Osteoblast (primary cell): ENCODE results near the gene GAPT. TPM values are rescaled to one million over a fixed set of nuclear protein-coding genes. Genes with fewer than 3 reads are reported as not detected.

Experiments used
- DNase-seq: peaks from one replicate; pipeline ENCODE4 v3.0.0; 2011; ENCODE audit warnings: low spot score, mixed read lengths; ENCODE audit not compliant: insufficient read length; ENCODE audit errors: missing footprints
- H2AFZ ChIP-seq: 2 replicates; pipeline ENCODE4 v1.6.0; 2011; ENCODE audit warnings: mild to moderate bottlenecking, low read length
- H3K27ac ChIP-seq: 2 replicates; pipeline ENCODE4 v1.5.1; 2011; ENCODE audit warnings: mild to moderate bottlenecking, low read depth, low read length, moderate library complexity
- H3K27me3 ChIP-seq: 2 replicates; pipeline ENCODE4 v1.6.0; 2012; ENCODE audit warnings: mild to moderate bottlenecking, control low read depth, inconsistent platforms, low read length, moderate library complexity; ENCODE audit not compliant: insufficient read depth
- H3K36me3 ChIP-seq: 2 replicates; pipeline ENCODE4 v1.5.1; 2011; ENCODE audit warnings: mild to moderate bottlenecking, low read length, control low read depth, moderate library complexity; ENCODE audit not compliant: insufficient read depth
- H3K4me1 ChIP-seq: 2 replicates; pipeline ENCODE4 v1.5.1; 2011; ENCODE audit warnings: mild to moderate bottlenecking, low read length, control low read depth, moderate library complexity; ENCODE audit not compliant: insufficient read depth
- H3K4me2 ChIP-seq: 2 replicates; pipeline ENCODE4 v1.6.0; 2011; ENCODE audit warnings: mild to moderate bottlenecking, low read length; ENCODE audit not compliant: insufficient read depth
- H3K4me3 ChIP-seq: fragments of 200-600 bp; sonication (generic); 3 replicates; pipeline ENCODE4 v1.5.1; 2012; ENCODE audit warnings: mild to moderate bottlenecking, low read length, inconsistent platforms; ENCODE audit not compliant: insufficient read depth
- H3K79me2 ChIP-seq: 2 replicates; pipeline ENCODE4 v1.6.0; 2012; ENCODE audit warnings: mild to moderate bottlenecking, low read length, control low read depth, inconsistent platforms; ENCODE audit not compliant: insufficient read depth
- H3K9me3 ChIP-seq: 2 replicates; pipeline ENCODE4 v1.5.1; 2011; ENCODE audit warnings: low read depth, low read length, control low read depth
- H4K20me1 ChIP-seq: 2 replicates; pipeline ENCODE4 v1.6.0; 2012; ENCODE audit warnings: mild to moderate bottlenecking, low read length, control low read depth; ENCODE audit not compliant: insufficient read depth
- total RNA-seq: library from RNA; depleted of rRNA; stranded (reverse); fragments of >200 nt; gene quantifications from 2 replicates; pipeline ENCODE4 v1.2.3, GENCODE V29; 2012
- TF ChIP-seq, protein P1 (sequence below): IDR thresholded peaks from 2 replicates; pipeline ENCODE4 v1.5.1; 2011; ENCODE audit warnings: mild to moderate bottlenecking, low read depth, low read length, moderate library complexity; ENCODE audit errors: extremely low read depth

GAPT gene
- total RNA-seq, 1 donor = not detected

DNA sequence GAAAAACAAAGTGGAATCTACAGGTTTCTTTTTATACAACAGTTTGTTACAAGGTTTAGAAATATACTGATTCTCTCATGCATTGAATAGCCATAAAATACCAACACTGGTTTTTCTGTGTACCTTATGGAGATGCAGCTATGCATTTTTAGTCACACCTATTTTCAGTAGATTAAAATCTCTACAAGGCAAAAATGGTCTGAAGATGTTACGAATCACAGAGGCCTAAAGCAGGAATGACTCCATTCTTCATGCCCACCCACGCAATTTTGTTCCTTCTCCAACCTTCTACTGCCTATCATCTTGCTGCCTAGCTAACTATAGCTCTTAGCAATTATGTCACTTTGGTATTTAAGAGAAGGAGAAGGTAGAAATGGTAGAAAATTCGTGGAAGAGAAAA, 41.2 kb upstream of the GAPT start:
- H3K4me2 ChIP-seq = no peak overlapping the region
- H3K36me3 ChIP-seq = peaks cover 26% of the 10 kb centered on the region
- peaks cover 9% of the 10 kb centered on the region for H4K20me1 ChIP-seq
- peaks cover 4% of the 10 kb centered on the region for H3K79me2 ChIP-seq
- H3K4me3 ChIP-seq = no peak overlapping the region
- H3K27ac ChIP-seq = no peak overlapping the region
- DNase-seq = no peak
- H3K9me3 ChIP-seq = no peaks in the 10 kb centered on the region
- H2AFZ ChIP-seq = no peak overlapping the region
- TF ChIP-seq, protein P1, sequence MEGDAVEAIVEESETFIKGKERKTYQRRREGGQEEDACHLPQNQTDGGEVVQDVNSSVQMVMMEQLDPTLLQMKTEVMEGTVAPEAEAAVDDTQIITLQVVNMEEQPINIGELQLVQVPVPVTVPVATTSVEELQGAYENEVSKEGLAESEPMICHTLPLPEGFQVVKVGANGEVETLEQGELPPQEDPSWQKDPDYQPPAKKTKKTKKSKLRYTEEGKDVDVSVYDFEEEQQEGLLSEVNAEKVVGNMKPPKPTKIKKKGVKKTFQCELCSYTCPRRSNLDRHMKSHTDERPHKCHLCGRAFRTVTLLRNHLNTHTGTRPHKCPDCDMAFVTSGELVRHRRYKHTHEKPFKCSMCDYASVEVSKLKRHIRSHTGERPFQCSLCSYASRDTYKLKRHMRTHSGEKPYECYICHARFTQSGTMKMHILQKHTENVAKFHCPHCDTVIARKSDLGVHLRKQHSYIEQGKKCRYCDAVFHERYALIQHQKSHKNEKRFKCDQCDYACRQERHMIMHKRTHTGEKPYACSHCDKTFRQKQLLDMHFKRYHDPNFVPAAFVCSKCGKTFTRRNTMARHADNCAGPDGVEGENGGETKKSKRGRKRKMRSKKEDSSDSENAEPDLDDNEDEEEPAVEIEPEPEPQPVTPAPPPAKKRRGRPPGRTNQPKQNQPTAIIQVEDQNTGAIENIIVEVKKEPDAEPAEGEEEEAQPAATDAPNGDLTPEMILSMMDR = no peak
- no peaks in the 10 kb centered on the region for H3K27me3 ChIP-seq
- H3K4me1 ChIP-seq = peaks cover 21% of the 10 kb centered on the region

DNA sequence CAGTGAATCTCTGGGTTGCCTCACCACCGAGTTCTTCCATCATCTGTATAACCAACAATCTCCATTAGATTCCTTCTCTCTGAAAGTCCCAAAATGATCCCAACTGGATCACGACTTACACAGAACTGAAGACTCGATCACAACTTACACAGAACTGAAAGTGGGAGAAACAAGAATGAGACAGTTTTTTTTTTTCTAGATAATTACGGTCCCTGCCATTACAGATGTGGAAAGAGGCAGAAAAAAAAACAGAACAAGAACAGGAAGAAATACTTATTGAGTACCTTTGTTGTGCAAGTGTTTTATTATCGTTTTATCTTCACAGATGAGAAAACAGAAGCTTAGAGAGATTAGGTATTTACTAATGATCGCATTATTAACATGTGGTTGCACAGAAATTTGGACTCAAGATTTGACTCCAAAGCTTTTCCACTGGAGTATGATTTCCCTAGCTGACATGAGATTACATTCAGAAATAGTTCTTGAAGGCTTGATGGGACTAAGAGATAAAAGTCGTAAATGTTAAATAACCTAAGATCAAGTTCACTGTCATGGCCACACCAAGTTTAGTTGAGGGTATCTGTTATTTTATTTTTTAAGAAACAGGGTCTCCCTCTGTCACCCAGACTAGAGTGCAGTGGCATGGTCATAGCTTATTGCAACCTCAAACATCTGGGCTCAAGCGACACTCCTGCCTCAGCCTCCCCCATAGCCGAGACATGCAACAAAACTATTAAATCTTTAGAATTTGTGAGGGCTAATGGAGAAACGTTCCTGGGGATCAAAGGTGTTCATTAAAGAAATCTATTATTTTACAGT, 40.2 kb upstream of the GAPT start:
- Histone ChIP-seq H2AFZ (no peak overlapping the region), H3K9me3 (no peaks in the 10 kb centered on the region), H3K79me2 (peaks cover 8% of the 10 kb centered on the region), H3K27ac (no peak overlapping the region), H3K4me2 (peak overlapping the region; percentile 31), H4K20me1 (peaks cover 19% of the 10 kb centered on the region), H3K4me1 (peaks cover 31% of the 10 kb centered on the region), H3K4me3 (no peak overlapping the region), H3K27me3 (no peaks in the 10 kb centered on the region), H3K36me3 (peaks cover 36% of the 10 kb centered on the region)
- peak; percentile 47 for DNase-seq
- TF ChIP-seq, protein P1 = no peak

DNA sequence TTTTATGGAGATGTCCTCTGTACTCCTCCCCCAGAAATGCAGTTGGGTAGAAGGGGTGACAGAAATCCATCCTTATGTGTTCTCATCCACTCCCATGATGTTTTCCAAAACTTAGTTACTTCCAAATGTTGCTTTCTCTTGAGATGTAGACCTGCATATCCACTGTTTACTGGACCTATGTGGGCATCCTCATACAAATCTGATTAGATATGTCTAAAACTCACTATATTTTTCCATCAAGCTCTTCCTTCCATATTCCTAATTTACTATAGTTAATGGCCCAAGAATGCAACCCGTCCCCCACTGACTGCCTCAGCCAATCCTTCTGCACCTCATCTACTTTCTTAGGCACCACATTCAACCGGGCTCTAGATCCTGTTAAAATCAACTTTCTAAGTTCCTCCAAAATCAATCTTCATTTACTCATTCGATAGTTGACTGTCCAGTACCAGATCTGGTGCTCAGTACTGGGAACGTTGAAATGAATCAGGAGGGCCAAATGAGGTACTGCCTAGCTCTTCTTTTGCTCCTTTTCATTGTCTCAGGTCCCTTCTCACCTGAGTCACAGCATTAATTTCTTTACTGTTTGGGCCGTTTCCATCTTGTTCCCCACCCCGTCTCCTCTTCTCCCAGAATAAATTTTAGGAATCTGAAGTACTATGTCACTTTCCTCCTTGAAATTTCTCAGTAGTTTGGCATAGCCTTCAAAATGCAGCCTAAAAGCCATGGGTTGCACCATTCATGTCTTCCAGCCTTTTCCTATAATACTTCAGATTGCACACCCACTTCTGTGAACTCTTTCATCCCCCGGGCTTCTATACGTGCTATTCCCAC, 39.3 kb upstream of the GAPT start:
- H3K36me3 ChIP-seq = peaks cover 46% of the 10 kb centered on the region

More for the DNA sequence above, 39.3 kb upstream of the GAPT start:
- Histone ChIP-seq H4K20me1 (peaks cover 28% of the 10 kb centered on the region), H3K27ac (no peak overlapping the region), H3K9me3 (no peaks in the 10 kb centered on the region), H3K4me2 (no peak overlapping the region), H2AFZ (no peak overlapping the region), H3K79me2 (peaks cover 16% of the 10 kb centered on the region), H3K27me3 (no peaks in the 10 kb centered on the region), H3K4me3 (no peak overlapping the region), H3K4me1 (peaks cover 38% of the 10 kb centered on the region)
- DNase-seq = no peak
- TF ChIP-seq, protein P1 = no peak
